Colon (tissue), 2 donors: ENCODE measurements around the gene ATP13A4.
"Not testable (repeated sequence)": the region's sequence is repeated elsewhere in the genome, so short reads cannot be mapped to it uniquely, and the experiment has no call there.

Experiments used
- FAIRE-seq: peaks from 2 replicates; lab custom pipeline; 2012; peaks lifted over from hg19 to GRCh38; lab: Jason Lieb, UNC
- donor health status: control.
- donor health status: control.

Gene ATP13A4

DNA sequence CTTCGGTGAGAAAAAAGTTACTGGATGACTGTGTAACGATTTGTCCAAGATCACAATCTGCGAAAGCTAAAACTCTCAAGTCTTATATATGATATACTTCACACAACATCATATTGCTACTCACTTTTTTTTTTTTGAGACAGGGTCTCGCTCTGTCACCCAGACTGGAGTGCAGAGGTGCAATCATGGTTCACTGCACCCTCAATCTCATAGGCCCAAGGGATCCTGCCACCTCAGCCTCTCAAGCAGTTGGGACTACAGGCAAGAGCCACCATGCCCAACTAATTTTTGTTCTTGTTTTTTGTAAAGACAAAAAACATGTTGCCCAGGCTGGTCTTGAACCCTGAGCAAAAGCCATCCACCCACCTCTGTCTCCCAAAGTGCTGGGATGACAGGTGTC is 5.4 kb upstream of the ATP13A4 start:
- FAIRE-seq: no peak

DNA sequence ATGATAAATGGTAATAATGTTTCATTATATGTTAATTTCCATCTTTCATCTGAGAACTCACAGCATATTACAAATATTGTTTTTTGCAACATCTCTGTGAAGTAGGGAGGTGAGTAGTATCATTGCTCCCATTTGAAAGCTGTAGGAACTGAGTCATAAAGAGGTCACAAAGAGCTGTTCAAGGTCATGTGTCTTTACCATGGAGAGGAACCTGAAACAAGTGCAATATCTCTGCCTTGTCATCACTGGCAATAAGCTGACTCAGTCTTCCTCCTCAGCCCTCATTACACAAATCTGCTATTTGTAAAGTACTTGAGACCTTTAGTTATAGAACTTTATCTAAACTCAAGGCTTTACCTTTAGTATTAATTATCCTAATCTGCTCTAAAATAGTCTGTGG is 4.4 kb upstream of the ATP13A4 start:
- FAIRE-seq: no peak

DNA sequence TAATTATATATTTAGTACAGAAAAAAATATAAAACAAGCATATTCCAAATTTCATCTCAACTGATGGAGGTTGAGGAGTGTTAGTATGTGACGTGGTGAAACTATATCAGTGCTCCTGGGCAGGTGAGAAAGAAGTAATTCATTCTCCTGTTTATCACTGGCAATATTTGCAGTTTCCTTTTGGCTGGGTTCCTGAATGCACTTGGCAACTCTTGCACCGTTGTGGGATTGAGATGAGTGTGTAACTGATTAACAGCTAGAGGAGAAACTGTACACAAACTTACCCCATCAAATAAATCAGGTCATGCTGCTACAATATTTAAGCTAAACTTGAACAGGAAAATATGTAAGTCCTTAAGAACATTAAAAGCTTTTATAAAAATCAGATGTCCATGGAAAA is 2.1 kb upstream of the ATP13A4 start:
- FAIRE-seq: peak; percentile 65

DNA sequence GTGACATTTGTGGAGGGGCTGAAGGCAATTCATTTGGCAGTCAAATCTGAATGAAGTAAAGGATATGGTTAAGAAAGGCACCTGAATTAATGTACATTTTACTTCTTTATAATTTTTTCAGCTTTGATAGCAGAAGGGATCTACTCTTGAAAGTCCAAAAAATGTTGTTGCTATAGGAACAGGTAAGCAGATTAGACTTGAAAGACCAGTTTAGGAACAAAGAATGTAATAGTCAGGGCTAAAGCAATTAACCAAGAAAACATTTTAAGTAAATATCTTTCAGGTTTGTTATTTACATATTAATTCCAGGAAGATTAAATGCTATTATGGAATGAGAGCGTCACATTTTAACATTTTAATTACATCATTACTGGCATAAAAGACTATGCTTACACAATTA is 1.1 kb downstream of the ATP13A4 start:
- no peak for FAIRE-seq

DNA sequence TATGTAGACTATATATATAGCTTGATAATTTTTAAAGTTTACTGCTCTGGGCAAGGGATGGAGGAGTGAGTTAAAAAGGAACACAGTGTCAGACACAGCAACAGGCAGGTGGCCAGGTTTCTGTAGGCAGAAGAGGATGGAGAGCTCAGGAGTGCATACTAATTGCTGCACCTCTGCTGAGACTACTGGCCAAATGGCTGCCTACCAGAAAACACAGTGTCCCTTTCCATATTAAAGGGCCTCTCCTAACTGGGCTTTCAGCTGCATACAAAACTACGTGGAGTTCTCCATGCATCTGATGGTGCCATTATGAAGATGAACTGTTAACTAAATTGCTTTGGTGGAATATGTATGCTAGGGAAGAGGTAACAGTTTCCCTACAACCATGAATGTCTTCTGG is 1.8 kb downstream of the ATP13A4 start:
- FAIRE-seq: no peak

DNA sequence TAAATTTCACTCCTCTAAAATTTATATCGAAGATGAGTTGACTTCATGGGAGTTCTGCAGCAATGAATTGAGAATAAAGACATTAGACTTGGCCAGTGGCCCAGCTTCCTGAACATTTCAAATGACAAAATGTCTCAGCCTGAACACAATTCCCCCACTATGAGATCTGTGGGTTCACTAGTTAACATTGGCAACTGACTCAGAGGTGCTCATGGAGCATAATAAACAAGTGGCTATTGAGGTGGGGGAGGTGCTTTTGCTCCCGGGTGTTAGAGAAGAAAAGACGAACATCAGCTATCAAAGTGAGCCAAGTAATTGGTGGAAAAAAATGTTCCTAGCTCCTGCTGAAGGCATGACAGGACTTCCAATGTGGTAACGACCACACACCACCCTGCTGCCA is 6.3 kb downstream of the ATP13A4 start:
- FAIRE-seq: no peak

DNA sequence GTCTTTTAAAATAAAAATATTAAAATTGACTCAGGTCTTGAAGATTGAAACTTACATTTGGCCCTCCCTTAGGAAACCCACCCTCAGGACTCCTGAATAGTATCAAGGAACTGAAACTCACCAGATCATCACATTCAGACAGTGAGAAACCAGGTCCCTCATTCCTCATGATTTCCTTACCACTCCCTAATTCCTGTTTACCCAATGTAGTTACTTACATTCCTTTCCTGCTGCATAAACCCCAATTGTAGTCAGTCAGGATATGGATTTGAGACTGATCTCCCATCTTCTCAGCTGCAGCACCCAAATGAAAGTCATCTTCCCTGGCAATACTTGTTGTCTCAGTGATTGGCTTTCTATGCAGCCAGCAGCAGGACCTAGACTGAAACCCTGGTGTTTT is 8.6 kb downstream of the ATP13A4 start:
- no peak for FAIRE-seq

DNA sequence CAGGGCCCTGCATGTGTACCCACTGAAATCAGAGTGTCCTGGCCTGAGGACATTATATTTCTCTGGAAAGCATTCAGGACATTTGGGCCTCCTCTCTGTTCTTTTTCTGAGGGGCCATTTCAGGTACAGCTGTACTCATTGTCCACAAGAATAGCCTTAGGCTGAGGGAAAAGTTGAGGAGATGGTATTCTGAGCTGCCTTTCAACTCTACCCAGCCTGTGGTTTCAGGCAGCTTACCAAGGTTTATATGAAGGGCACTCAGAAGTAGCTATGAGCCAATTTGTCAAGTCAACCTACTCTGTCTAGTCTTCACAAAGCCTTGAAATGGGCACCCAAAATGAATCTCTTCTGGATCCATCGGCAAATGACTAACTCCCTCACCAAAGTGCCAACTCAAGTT is 9.4 kb downstream of the ATP13A4 start:
- FAIRE-seq: no peak

DNA sequence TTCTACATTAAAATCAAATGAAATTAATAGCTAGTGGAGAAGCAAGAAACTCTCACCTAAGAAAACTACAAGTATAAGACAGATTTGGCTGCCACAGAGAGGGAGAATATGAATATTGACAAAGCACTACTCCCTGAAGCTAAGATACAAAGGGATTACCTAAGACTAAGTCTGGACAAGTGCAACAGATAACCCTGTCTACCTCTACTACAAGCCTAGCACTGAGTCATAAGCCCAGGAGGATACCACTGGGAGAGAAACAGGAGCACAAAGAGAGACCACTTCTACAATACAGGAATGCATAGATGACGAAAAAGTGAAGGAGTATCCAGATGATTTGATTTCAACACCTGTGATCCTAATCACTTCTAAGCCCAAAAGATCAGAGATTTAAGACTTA is 10.4 kb downstream of the ATP13A4 start:
- FAIRE-seq: no peak

DNA sequence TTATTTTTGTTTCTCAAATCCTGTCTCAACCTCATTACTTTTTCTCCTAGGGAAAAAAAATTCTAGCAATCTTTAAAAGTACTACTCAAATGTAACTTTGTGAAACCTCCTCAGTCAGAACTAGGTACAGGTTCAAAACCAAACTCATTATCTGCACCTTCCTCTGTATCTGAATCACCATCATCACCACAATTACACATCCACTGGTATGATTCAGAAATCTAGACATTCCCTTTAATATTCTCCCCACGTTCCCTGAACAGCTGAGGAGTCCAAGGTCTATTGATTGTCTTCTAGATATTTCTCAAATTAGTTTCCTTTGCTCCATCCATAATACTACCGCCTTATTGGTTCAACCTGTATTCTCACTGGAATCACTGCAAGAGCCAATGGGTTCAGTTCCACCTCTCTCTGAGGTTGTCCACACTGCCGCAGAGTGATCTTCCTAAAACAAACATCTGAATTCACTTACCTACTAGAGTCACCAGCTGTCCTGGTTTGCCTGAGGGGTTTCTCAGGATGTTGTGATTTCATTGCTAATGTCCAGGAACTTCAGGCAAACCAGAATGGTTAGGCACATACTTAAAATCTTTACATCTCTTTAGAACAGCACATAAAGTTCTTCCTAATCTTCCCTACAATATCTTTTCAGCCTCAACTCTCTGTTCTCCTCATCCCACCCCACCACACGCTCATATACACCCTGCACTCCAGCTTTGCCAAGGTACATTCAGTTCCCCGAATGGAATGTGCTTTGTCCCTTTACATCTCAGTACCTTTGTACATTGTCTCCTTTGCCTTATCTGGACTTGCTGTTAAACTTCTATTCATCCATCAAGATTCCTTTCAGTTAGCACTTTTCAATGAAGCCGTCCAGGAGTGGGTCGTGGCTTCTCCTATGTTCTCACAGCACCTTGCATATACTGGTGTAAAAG is 24.2 kb downstream of the ATP13A4 start:
- no peak for FAIRE-seq

DNA sequence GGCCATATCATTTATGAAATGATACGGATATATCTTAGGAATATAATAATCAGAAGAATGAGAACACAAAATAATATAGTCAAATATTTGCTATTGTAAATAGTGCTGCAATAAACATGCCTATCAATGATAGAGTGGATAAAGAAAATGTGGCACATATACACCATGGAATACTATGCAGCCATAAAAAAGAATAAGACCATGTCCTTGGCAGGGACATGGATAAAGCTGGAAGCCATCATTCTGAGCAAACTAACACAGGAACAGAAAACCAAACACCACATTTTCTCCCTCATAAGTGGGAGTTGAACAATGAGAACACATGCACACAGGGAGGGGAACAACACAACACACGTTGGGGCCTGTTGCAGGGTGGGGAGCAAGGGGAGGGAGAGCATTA is 28.6 kb downstream of the ATP13A4 start:
- FAIRE-seq: not testable (repeated sequence)

DNA sequence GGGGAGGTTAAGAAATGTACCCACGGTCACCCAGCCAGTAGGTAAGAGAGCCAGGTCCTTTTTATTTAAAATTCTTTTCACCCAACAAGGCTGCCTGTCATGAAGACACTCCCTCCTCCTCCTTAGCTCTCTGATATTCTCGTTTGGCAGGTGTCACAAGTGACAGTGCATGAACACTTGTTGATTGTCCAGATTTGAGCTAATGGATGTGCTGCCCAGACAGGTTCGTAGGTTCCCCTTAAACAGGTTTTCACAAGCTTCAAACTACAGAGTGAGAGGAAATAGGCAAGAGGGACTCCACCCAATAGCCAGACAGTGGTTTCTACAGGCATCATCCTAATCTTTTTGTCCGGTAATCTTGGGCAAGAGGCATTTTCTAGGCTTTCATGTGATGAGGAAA is 32.2 kb downstream of the ATP13A4 start:
- FAIRE-seq: no peak

DNA sequence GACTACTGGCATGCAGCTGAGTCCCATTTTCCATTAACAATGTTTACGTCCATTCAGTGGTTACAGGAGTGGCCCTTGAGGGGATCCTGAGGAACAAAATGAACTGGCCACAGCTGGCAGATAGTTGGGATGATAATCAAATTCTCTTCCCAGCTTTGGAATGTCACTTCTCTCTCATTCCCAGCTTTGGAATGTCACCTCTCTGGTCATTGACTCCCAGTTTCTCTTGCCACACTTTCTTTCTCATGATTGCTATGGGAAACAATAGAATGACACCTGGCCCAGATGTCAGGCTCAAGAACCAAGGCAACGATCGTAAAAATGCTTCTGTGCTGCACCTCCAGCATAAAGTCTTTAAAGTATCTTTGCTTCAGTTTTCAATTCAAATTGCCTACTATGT is 34.0 kb downstream of the ATP13A4 start:
- FAIRE-seq: no peak

DNA sequence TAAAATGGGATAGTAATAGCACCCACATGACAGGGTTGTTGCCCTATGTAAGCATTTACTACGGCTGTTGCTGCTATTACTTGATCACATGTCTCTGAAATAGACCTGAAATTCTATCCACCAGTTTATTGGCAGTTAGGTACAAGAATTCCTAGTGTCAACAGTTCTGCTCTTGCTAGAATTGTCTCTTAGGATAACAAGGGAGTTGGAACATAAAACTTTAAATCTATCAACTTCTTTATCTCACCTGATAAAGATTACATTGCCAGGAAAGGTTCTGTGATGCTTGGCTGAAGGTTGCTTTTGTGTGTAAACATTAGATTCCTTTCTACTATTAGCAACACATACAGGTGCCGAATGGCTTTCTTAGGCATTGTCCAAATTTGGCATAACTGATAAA is 38.7 kb downstream of the ATP13A4 start:
- FAIRE-seq: no peak

DNA sequence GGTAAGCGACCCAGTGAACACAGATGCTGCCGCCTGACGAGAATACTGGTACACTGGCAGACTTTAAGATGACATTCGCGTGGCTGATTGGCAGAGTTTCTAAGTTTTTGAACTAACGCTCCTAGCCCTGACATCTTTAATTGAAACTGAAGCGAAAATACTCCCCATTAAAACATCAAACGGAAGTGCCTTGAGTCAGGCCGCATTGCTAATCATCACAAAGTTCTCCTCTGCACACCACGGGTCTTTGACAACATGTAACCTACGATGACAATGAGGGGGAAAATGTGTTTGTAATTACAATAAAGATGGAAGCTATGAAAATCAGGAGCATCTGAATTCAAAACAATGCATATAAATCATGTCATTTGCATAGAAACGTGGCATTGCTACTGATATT is 44.5 kb downstream of the ATP13A4 start:
- no peak for FAIRE-seq

DNA sequence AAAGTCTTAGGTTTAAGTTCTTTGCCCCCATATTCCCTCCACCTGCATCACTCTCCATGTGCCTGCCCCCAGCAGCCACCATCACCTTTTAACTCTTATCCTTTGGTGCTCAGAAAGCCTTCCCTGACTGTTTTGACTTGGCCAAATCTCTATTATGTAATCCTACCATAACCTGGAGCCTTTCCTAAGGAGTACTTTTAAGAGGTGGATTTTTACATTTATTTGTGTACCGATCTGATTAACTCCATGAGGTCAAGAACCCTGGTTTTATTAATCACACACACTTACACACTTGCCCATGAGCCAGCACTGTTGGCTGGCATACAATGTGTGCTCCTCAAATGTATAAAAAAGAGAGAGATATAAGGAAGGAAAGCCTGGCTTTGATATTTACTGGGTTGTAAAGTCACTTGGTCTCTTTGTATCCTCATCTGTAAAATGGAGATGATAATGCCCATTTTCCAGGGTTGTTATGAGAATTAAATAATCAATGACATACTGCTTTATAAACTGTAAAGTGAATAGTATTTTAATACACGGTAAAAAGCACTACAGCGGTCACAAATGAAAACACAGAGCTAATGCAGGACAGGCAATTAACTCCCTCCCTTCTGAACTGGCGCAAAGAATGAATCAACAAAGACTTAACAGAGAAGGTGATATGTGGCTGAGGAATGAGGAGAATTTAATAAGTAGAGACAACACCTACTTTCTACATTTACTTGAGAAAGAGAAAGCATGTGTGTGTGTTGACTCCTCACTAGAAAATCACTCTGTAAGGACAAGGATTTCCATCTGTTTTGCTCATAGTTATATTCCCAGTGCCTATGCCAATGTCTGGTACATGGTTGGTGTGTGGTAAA is 45.4 kb downstream of the ATP13A4 start:
- FAIRE-seq: no peak

DNA sequence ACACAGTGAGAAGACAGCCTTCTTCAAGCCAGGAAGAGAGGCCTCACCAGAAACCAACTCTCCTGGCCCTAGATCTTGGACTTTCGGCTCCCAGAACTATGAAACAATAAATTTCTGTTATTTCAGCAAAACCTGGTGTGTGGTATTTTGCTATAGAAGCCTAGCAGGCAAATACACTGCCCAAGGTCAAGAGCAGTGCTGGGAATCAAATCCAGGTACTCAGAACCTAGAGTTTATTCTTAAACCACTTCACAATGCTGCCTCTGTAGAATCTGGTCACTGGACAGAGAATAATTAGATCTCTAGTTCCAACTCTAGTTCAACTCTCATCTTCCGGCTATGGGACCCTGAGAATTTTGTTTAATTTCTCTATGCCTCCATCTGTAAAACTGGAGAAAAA is 46.6 kb downstream of the ATP13A4 start:
- FAIRE-seq: no peak

DNA sequence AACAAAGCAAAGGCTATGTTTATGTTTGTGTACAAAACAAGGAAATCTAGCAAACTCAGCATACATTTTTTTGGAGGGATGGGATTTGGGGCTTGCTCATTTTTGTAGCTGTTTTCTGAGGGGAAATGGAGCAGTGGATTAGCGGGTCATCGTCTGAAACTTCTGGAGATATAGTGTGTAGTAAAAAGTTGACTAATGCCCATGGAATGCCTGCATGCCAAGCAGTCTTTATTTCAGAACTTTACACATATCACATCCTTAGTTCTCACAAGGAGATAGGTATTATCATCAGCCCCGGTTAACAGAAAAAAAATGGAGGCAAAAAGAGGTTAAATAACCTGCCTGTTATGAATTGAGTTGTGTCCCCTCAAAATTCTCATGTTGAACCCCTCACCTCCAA is 47.1 kb downstream of the ATP13A4 start:
- FAIRE-seq: no peak

DNA sequence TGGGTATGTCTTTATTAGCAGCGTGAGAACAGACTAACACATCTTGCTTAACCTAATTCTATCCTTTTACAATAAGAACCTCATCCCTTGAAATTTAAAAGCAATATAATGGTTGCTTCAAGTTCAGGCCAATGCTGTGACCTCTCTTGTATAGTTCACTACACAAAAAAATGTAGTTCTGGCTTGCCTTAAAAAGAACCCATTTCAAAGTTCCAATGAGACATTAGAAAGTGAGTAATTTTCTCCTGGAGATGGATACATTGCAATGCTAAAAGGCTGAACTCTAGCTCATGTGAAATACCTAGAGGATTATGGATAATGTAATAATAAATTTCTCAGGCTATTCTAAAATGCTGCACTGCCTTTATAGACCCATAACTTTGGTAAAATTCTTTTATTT is 47.8 kb downstream of the ATP13A4 start:
- no peak for FAIRE-seq

DNA sequence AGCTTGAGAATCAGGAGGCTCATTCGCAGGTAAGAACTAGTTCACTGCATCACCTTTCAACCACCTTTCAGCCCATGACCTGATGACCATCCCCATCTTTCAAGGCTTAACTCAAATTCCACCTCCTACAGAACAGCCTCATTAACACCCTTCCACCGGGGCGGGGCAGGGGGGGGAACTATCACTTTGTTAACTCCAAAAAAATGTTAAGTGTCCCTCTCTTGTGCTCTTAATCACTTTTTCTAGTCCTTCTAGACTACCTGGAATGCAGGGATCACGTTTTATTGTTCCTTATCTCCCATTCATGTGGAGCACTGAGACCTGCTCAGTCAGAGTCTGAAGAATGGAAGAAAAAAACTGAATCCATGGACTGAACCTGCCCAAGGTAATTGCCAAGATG is 51.8 kb downstream of the ATP13A4 start:
- FAIRE-seq: no peak

DNA sequence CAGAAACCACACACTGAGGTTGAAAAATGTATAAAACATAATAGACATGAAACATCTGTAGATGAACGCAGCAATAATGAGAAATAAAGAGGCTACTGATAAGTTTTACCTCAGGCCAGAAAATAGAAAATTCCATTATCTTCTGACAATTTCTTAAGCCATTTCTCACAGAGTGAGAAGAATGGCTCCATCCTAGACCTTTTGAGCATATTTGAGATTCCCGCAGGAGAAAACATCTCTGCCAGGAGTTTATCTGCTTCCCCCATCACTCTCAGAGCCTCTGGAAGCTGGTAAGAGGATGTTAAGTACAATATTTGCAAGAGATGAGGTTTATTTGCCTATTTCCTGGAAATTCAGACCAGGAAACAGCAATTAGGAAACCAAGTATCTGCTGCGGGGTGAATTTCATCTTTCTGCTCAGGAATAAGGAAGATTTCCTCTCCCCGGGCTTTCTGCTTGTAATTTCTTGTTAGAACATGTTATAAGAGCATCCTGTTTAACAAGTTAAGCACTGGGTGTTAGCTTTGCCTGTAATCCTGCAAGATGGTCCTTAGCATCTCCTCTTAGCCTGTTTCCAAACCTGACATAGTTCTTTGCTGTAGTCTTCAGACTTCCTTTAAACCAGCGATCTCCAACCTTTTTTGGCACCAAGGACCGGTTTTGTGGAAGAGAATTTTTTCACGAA is 54.8 kb downstream of the ATP13A4 start:
- FAIRE-seq: no peak

DNA sequence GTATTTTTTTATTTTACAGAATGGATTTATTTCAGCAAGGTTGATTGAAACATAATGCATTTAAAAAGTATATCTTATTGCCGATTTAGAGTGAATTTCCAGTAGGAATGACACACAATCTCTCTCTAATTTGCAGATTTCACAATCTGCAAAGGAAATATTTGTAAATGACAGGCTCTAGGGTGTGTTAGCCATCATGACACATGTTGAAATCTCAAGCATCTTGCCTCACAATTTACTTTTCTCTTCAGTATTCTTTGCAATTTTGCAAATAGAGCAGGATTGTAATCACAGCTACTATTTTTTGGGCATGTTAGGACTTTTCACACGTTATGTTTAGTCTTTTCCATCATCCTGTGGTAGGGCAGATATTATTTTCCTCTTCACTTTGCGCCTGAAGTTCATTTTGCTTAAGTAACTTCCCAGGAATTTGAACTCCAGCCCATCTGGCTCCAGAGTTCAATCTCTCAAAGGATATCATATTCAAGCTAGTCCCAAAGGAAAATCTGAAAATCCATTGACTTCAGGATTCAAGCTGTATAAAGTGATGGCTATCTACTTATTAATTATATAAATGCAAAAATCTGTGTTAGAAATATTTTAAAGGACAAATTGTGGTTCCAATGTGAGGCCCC is 55.4 kb downstream of the ATP13A4 start:
- no peak for FAIRE-seq
